Amniotic epithelial cell (primary cell): ENCODE measurements around the gene LRRC25.
"Not testable (repeated sequence)": the region's sequence is repeated elsewhere in the genome, so short reads cannot be mapped to it uniquely, and the experiment has no call there.

Experiments
- DNase-seq: peaks from one replicate; pipeline ENCODE4 v3.0.0-alpha.2; 2010; ENCODE audit warnings: low read depth

The LRRC25 gene

GRCh38 chr19:18402455-18403248 lies 5.2 kb upstream of the LRRC25 start:
- DNase-seq = not testable (repeated sequence)

- peak; percentile 61 for DNase-seq
Measured at GRCh38 chr19:18401580-18402112, 4.2 kb upstream of the LRRC25 start.

GRCh38 chr19:18399008-18399407 lies 1.6 kb upstream of the LRRC25 start:
- DNase-seq = peak; percentile 66

- DNase-seq = no peak
Measured at GRCh38 chr19:18396471-18397241, 766 bp downstream of the LRRC25 start.

GRCh38 chr19:18393836-18394235 lies 3.6 kb downstream of the LRRC25 start:
- no peak for DNase-seq

GRCh38 chr19:18392926-18393325 lies 4.5 kb downstream of the LRRC25 start:
- DNase-seq = no peak

- peak; percentile 86 for DNase-seq
Measured at GRCh38 chr19:18392417-18392816, 5.0 kb downstream of the LRRC25 start.

- DNase-seq = no peak
Measured at GRCh38 chr19:18391509-18392075, 5.8 kb downstream of the LRRC25 start.

- DNase-seq = no peak
Measured at GRCh38 chr19:18390065-18390907, 7.1 kb downstream of the LRRC25 start.

GRCh38 chr19:18389726-18390064 lies 7.7 kb downstream of the LRRC25 start:
- no peak for DNase-seq

GRCh38 chr19:18388960-18389725 lies 8.3 kb downstream of the LRRC25 start:
- no peak for DNase-seq

- no peak for DNase-seq
Measured at GRCh38 chr19:18388100-18388959, 9.1 kb downstream of the LRRC25 start.

- DNase-seq = no peak
Measured at GRCh38 chr19:18386543-18387271, 10.7 kb downstream of the LRRC25 start.

- peak; percentile 84 for DNase-seq
Measured at GRCh38 chr19:18385675-18386542, 11.5 kb downstream of the LRRC25 start, which contains the start of gene GDF15. Gene GDF15 (plus strand): TSS chr19:18386158. CDS start chr19:18386190, 32 bp downstream.

- no peak for DNase-seq
Measured at GRCh38 chr19:18385359-18385674, 12.1 kb downstream of the LRRC25 start.

GRCh38 chr19:18384775-18385174 lies 12.6 kb downstream of the LRRC25 start:
- no peak for DNase-seq

- not testable (repeated sequence) for DNase-seq
Measured at GRCh38 chr19:18383622-18384021, 13.8 kb downstream of the LRRC25 start.

- no peak for DNase-seq
Measured at GRCh38 chr19:18380843-18381242, 16.6 kb downstream of the LRRC25 start.
